Nephron progenitor cell (in vitro differentiated cells): Measurements from ENCODE around the gene FPR2.

ENCODE experiments used
- DNase-seq: peaks from one replicate; pipeline ENCODE4 v3.0.0; 2021
- H3K27ac Mint-ChIP-seq: 2 replicates; pipeline ENCODE4 v1.8.0; 2021; ENCODE audit warnings: mild to moderate bottlenecking, moderate library complexity, mixed read lengths
- H3K27me3 Mint-ChIP-seq: 2 replicates; pipeline ENCODE4 v1.8.0; 2021; ENCODE audit warnings: mild to moderate bottlenecking, low read depth, mixed read lengths; ENCODE audit not compliant: poor library complexity
- H3K36me3 Mint-ChIP-seq: 2 replicates; pipeline ENCODE4 v1.8.0; 2021; ENCODE audit warnings: low read depth, mixed read lengths
- H3K4me1 Mint-ChIP-seq: 2 replicates; pipeline ENCODE4 v1.8.0; 2021; ENCODE audit warnings: mixed read lengths
- H3K4me3 Mint-ChIP-seq: 2 replicates; pipeline ENCODE4 v1.8.0; 2021; ENCODE audit warnings: mild to moderate bottlenecking, moderate library complexity, mixed read lengths
- H3K9me3 Mint-ChIP-seq: 2 replicates; pipeline ENCODE4 v1.8.0; 2021; ENCODE audit warnings: mild to moderate bottlenecking, moderate library complexity, mixed read lengths
- CTCF ChIP-seq: fragments of 200-600 bp; sonication (generic); IDR thresholded peaks from 2 replicates; pipeline ENCODE4 v1.5.0; 2021; ENCODE audit warnings: antibody characterized with exemption

FPR2 gene

GRCh38 chr19:51760697-51761356 is at the start of gene FPR2:
TSS of gene FPR2 (plus strand) at chr19:51761180. CDS start at chr19:51768659, 7,479 bp downstream.
- peaks cover 9% of the 10 kb centered on the region for H3K27me3 Mint-ChIP-seq
- H3K4me3 Mint-ChIP-seq = no peak within 1 kb of the TSS
- H3K27ac Mint-ChIP-seq = no peak within 1 kb of the TSS
- no peaks in the 10 kb centered on the region for H3K36me3 Mint-ChIP-seq
- TF ChIP-seq CTCF = no peak
- H3K9me3 Mint-ChIP-seq = peaks cover 54% of the 10 kb centered on the region
- no peak for DNase-seq
- H3K4me1 Mint-ChIP-seq = no peaks in the 10 kb centered on the region

GRCh38 chr19:51711702-51712101 is 49.3 kb upstream of the FPR2 start:
- DNase-seq = no peak
- no peak overlapping the region for H3K4me3 Mint-ChIP-seq
- no peak for TF ChIP-seq CTCF

GRCh38 chr19:51712461-51713081 is 48.4 kb upstream of the FPR2 start:
- H3K27me3 Mint-ChIP-seq = peaks cover 38% of the 10 kb centered on the region
- H3K36me3 Mint-ChIP-seq = peaks cover 6% of the 10 kb centered on the region
- no peak for DNase-seq
- H3K9me3 Mint-ChIP-seq = peaks cover 6% of the 10 kb centered on the region
- peaks cover 6% of the 10 kb centered on the region for H3K4me1 Mint-ChIP-seq
- H3K27ac Mint-ChIP-seq = no peak overlapping the region
- no peak overlapping the region for H3K4me3 Mint-ChIP-seq
- TF ChIP-seq CTCF = no peak

More at GRCh38 chr19:51711702-51712101, 49.3 kb upstream of the FPR2 start:
- Mint-ChIP-seq H3K4me1 (peaks cover 12% of the 10 kb centered on the region), H3K27me3 (peaks cover 30% of the 10 kb centered on the region), H3K36me3 (peaks cover 15% of the 10 kb centered on the region), H3K9me3 (peaks cover 6% of the 10 kb centered on the region), H3K27ac (no peak overlapping the region)

GRCh38 chr19:51713319-51714285 is 47.4 kb upstream of the FPR2 start:
- no peak for DNase-seq
- no peak overlapping the region for H3K27ac Mint-ChIP-seq
- peaks cover 49% of the 10 kb centered on the region for H3K27me3 Mint-ChIP-seq
- H3K4me1 Mint-ChIP-seq = no peaks in the 10 kb centered on the region
- H3K36me3 Mint-ChIP-seq = peaks cover under 1% of the 10 kb centered on the region
- peaks cover 15% of the 10 kb centered on the region for H3K9me3 Mint-ChIP-seq
- no peak for TF ChIP-seq CTCF
- no peak overlapping the region for H3K4me3 Mint-ChIP-seq

GRCh38 chr19:51714848-51715247 is 46.1 kb upstream of the FPR2 start:
- no peak for DNase-seq
- H3K4me3 Mint-ChIP-seq = no peak overlapping the region
- peaks cover 54% of the 10 kb centered on the region for H3K27me3 Mint-ChIP-seq
- TF ChIP-seq CTCF = no peak
- no peak overlapping the region for H3K27ac Mint-ChIP-seq
- H3K36me3 Mint-ChIP-seq = peaks cover 5% of the 10 kb centered on the region
- H3K4me1 Mint-ChIP-seq = no peaks in the 10 kb centered on the region
- peaks cover 19% of the 10 kb centered on the region for H3K9me3 Mint-ChIP-seq
